ENCODE results near the gene TMEM178B.

Gene TMEM178B

GRCh38 chr7:141225916-141226618 is 152.2 kb downstream of the TMEM178B start:
- DNase-seq: no peak

DNA sequence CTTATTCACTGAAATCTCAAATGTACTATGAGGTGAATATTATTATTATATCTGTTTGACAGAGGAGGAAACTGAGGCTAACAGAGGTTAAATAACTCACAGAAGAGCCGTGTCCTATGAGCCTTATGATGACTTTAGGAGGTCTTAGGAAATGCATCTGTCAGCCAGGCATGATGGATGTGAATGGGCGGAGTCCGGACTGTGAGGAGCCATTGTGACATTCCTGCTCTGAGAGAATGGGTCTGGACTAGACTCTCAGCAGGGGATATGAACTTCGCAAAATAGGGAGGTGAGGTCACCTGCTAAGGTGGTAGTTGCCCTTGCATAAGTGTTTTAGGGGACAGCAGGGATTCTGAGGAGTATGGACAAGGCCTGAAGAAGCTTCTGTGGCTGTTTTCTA is 153.6 kb downstream of the TMEM178B start:
- no peak for DNase-seq

- no peak for DNase-seq
These were observed 154.6 kb downstream of the TMEM178B start for GRCh38 chr7:141228482-141228881.

DNA sequence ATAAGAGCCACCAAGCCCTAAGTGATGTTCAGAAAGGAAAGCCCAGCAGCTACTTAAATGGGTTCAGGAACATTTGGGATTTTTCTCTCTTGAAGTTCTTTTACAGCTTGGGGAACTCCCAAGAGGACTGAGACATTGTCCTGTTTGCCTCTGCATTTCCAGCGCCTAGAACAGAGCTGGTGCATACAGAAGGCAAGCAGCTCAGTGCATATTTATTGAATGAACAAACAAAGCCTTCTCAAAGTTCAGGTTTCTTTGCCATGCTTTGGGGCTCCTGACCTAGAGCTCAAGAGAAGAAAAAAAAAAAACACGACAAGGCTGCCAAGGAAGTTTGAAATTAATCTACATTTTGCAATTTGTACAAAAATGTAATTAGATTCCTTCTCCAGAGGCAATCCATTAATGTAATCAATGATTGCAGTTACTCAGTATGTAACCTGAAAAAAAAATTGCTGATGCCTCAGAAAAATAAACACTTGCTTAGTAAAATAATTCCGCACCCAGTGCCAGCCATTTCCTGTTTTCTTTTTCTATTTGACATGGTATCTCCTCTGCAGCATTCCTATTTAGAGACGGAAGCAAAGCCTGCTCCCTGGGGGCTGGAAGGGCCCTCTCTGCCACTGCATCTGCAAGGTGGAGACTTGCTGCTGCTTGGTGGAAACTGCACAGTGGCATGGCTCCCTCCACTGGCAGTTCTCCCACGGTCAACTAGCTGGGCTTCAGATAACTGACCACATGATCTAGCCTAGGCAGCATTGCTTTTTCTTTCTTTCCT is 157.3 kb downstream of the TMEM178B start:
- peak; percentile 28 to 54 for DNase-seq

- no peak for DNase-seq
These were observed 158.6 kb downstream of the TMEM178B start for GRCh38 chr7:141232286-141233051.

- no peak for DNase-seq
These were observed 160.7 kb downstream of the TMEM178B start for GRCh38 chr7:141234335-141235105.

GRCh38 chr7:141235656-141236055 is 161.8 kb downstream of the TMEM178B start:
- DNase-seq: no peak

GRCh38 chr7:141238596-141239243 is 164.9 kb downstream of the TMEM178B start:
- DNase-seq: no peak

- no peak for DNase-seq
These were observed 165.8 kb downstream of the TMEM178B start for GRCh38 chr7:141239661-141240060.

DNA sequence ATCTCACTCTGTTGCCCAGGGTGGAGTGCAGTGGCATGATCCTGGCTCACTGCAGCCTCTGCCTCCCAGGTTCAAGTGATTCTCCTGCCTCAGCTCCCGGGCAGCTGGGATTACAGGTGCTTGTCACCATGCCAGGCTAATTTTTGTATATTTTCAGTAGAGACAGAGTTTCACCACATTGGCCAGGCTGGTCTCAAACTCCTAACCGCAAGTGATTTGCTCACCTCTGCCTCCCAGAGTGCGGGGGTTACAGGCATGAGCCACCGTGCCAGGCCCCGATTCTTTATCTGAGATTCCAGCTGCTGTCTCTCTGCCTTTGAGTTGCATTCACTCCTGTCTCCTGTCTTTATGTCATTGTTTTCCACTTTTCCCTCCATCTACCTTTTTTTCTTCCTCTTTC is 168.7 kb downstream of the TMEM178B start:
- DNase-seq: no peak

DNA sequence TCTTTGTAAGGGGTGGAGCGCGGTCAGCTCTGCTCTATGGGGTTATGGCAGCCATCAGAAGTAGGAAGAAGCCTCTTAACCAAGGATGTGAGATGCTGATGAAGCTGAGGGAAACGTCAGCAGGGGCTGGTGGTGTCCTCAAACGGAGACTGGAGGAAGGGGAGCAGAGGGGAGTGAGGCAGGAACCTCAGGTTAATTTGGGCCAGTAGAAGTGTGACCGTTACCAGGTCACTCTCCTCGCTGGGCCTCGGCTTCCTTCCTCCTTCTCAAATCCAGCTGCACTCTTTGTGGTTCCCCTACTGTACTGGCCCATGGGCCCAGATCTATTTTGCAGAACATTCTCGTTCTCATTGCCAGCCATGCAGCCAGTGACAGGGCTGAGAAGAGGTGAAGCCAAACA is 169.5 kb downstream of the TMEM178B start:
- DNase-seq: no peak

GRCh38 chr7:141244435-141244834 is 170.6 kb downstream of the TMEM178B start:
- DNase-seq: no peak

DNA sequence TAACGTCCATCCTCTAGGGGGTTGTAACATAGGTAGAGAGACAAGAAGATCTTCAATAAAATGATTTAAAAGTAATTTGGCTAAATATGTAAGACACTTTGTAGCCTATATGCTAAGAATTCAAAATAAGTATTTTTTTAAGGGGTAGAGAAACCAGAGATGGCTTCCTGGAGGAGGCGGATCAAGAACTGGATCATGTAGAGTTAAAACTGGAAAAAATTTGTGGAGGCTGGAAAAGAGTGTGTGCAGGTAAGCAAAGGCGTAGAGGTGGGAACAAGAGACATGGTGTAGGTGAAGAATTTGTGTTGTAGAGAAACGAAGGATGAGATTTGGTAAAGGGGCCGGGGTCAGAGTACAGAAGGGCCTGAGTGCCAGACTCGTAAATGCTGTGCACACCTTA is 172.6 kb downstream of the TMEM178B start:
- no peak for DNase-seq

- DNase-seq: no peak
These were observed 177.3 kb downstream of the TMEM178B start for GRCh38 chr7:141251180-141251579.

DNA sequence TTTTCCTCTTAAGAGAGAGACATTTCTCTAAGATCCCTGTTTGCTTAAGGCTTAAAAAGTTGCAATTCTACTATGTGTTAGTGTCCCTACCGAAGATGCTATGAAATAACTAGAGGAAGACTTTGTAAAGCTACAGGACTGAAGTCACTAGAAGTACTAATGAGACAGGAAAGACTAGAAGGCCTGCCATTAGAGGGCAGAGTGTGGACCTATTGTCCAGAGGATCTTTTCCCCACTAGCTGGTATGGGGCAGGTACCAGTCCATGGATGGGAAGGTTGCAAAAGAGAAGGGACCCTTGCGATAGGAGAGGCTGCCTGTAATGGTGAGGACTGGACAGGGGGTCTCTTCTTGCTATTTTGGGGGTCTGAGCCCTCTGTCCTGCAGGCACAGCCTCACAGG is 178.1 kb downstream of the TMEM178B start:
- no peak for DNase-seq

DNA sequence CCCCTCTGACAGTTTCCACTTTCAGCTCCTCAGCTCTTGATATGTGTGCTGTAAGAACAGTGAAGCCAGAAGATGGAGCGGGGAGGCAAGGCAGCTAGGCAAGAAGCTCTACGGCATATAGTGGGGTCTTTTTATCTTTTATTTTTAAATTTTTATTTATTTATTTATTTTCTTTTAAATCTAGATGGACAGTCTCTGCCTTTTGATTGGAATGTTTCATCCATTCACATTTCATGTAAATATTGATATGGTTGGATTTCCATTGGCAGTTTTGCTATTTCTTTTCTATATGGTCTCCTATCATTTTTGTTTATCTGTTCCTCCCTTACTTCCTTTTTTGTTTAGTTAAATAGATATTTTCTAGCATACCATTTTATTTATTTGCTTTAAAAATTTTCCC is 183.7 kb downstream of the TMEM178B start:
- no peak for DNase-seq

DNA sequence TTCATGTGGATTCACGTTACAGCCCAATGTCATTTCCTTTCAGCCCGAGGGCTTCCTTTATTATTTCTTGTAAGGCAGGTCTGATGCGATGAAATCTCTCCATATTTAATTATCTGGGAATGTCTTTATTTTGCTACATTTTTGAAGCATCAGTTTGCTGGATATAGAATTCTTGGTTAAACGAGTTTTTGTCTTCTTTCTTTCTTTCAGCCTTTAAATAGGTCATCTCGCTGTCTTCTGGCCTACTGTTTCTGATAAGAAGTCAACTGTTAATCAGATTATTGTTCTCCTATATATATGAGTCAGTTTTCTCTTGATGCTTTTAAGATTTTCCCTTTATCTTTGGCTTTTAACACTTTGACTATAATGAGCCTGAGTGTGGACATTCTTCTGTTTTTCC is 184.7 kb downstream of the TMEM178B start:
- DNase-seq: no peak

- no peak for DNase-seq
These were observed 188.5 kb downstream of the TMEM178B start for GRCh38 chr7:141262101-141263090.

- no peak for DNase-seq
These were observed 189.6 kb downstream of the TMEM178B start for GRCh38 chr7:141263508-141263907.

DNA sequence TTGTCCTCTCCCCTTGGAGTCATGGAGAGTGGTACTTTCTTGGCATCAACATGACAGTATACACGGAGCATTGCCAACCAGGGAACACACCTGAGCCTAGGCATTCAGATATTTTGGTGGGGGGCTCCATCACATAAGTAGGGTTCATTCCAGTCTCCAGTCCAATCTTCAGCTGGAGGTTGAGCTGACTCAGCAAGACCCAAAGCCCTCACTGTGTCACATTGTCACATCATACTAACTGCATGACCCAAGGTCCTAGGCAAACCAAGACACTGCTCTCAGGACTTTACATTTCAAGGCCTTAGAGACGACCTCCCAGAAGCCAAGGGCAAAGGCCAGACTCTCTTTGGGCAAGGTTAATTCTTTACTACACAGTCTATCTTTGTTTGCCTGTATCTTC is 190.1 kb downstream of the TMEM178B start:
- DNase-seq: no peak

GRCh38 chr7:141264511-141264910 is 190.6 kb downstream of the TMEM178B start:
- DNase-seq: no peak
